ENCODE results near the gene EPHB1.

Gene EPHB1

GRCh38 chr3:134757549-134758069 is 37.5 kb upstream of the EPHB1 start:
- no peaks in the 10 kb centered on the region for H3F3A ChIP-seq (ENCODE audit: insufficient read depth, low read length)
- no peaks in the 10 kb centered on the region for H3K79me2 ChIP-seq (ENCODE audit: insufficient read depth, low read length)
- H3K27me3 ChIP-seq (ENCODE audit: insufficient read depth, low read length), result no peaks in the 10 kb centered on the region
- TF ChIP-seq CTCF (IDR thresholded peaks at IDR 0.05; ENCODE audit: low read length) (no peak), EZH2 (IDR thresholded peaks at IDR 0.05; ENCODE audit: borderline replicate concordance, low read length) (no peak)
- H3K9me3 ChIP-seq (ENCODE audit: low read length), result no peaks in the 10 kb centered on the region
- H3K9ac ChIP-seq (ENCODE audit: low read length), result no peak overlapping the region
- H3K4me1 ChIP-seq (ENCODE audit: insufficient read depth, low read length, severe bottlenecking), result no peaks in the 10 kb centered on the region
- H3K4me2 ChIP-seq (ENCODE audit: low read length), result no peak overlapping the region
- H3K36me3 ChIP-seq (ENCODE audit: insufficient read depth, low read length), result no peaks in the 10 kb centered on the region
- H2AFZ ChIP-seq (ENCODE audit: low read length), result no peak overlapping the region
- no peak overlapping the region for H3K27ac ChIP-seq (ENCODE audit: low read depth, low read length, poor library complexity, severe bottlenecking)
- no peaks in the 10 kb centered on the region for H4K20me1 ChIP-seq (ENCODE audit: insufficient read depth, low read length)
- no peaks in the 10 kb centered on the region for H3K9me2 ChIP-seq (ENCODE audit: low read depth, low read length)
- no peak overlapping the region for H3K4me3 ChIP-seq (ENCODE audit: low read depth, low read length, poor library complexity, severe bottlenecking)

- Histone ChIP-seq H3K9me2 (ENCODE audit: low read depth, low read length) (no peaks in the 10 kb centered on the region), H3K4me2 (ENCODE audit: low read length) (no peak overlapping the region), H4K20me1 (ENCODE audit: insufficient read depth, low read length) (no peaks in the 10 kb centered on the region), H3K27me3 (ENCODE audit: insufficient read depth, low read length) (no peaks in the 10 kb centered on the region), H3K4me1 (ENCODE audit: insufficient read depth, low read length, severe bottlenecking) (no peaks in the 10 kb centered on the region), H3K27ac (ENCODE audit: low read depth, low read length, poor library complexity, severe bottlenecking) (no peak overlapping the region), H3K9ac (ENCODE audit: low read length) (no peak overlapping the region), H3K36me3 (ENCODE audit: insufficient read depth, low read length) (no peaks in the 10 kb centered on the region), H3K9me3 (ENCODE audit: low read length) (no peaks in the 10 kb centered on the region), H2AFZ (ENCODE audit: low read length) (no peak overlapping the region), H3F3A (ENCODE audit: insufficient read depth, low read length) (no peaks in the 10 kb centered on the region), H3K4me3 (ENCODE audit: low read depth, low read length, poor library complexity, severe bottlenecking) (no peak overlapping the region), H3K79me2 (ENCODE audit: insufficient read depth, low read length) (no peaks in the 10 kb centered on the region)
- no peak for TF ChIP-seq EZH2 (IDR thresholded peaks at IDR 0.05; ENCODE audit: borderline replicate concordance, low read length)
- TF ChIP-seq CTCF (IDR thresholded peaks at IDR 0.05; ENCODE audit: low read length), result no peak
Observed at GRCh38 chr3:134761213-134761612, 33.8 kb upstream of the EPHB1 start.

- no peak overlapping the region for H3K9ac ChIP-seq (ENCODE audit: low read length)
- H3K36me3 ChIP-seq (ENCODE audit: insufficient read depth, low read length), result no peaks in the 10 kb centered on the region
- no peak overlapping the region for H2AFZ ChIP-seq (ENCODE audit: low read length)
- H3K4me2 ChIP-seq (ENCODE audit: low read length), result no peak overlapping the region
- H3K79me2 ChIP-seq (ENCODE audit: insufficient read depth, low read length), result no peaks in the 10 kb centered on the region
- H3K27ac ChIP-seq (ENCODE audit: low read depth, low read length, poor library complexity, severe bottlenecking), result no peak overlapping the region
- H3K4me1 ChIP-seq (ENCODE audit: insufficient read depth, low read length, severe bottlenecking), result no peaks in the 10 kb centered on the region
- H3K9me2 ChIP-seq (ENCODE audit: low read depth, low read length), result no peaks in the 10 kb centered on the region
- H3K9me3 ChIP-seq (ENCODE audit: low read length), result no peaks in the 10 kb centered on the region
- TF ChIP-seq CTCF (IDR thresholded peaks at IDR 0.05; ENCODE audit: low read length), result no peak
- TF ChIP-seq EZH2 (IDR thresholded peaks at IDR 0.05; ENCODE audit: borderline replicate concordance, low read length), result no peak
- no peaks in the 10 kb centered on the region for H4K20me1 ChIP-seq (ENCODE audit: insufficient read depth, low read length)
- no peak overlapping the region for H3K4me3 ChIP-seq (ENCODE audit: low read depth, low read length, poor library complexity, severe bottlenecking)
- no peaks in the 10 kb centered on the region for H3K27me3 ChIP-seq (ENCODE audit: insufficient read depth, low read length)
- H3F3A ChIP-seq (ENCODE audit: insufficient read depth, low read length), result no peaks in the 10 kb centered on the region
Observed at GRCh38 chr3:134762016-134762415, 33.0 kb upstream of the EPHB1 start.
